Astrocyte (in vitro differentiated cells and primary cell): ENCODE measurements around the gene FBLN1.

Experiments used
- EZH2 ChIP-seq: IDR thresholded peaks from 2 replicates; pipeline ENCODE4 v1.6.1; 2012; ENCODE audit warnings: mild to moderate bottlenecking, low read length, inconsistent platforms; ENCODE audit not compliant: insufficient read depth
- TF ChIP-seq, protein P1 (sequence below): IDR thresholded peaks from 2 replicates; pipeline ENCODE4 v1.5.1; 2011; ENCODE audit warnings: low read depth, mild to moderate bottlenecking, inconsistent platforms, low read length, moderate library complexity; ENCODE audit not compliant: insufficient read depth

DNA sequence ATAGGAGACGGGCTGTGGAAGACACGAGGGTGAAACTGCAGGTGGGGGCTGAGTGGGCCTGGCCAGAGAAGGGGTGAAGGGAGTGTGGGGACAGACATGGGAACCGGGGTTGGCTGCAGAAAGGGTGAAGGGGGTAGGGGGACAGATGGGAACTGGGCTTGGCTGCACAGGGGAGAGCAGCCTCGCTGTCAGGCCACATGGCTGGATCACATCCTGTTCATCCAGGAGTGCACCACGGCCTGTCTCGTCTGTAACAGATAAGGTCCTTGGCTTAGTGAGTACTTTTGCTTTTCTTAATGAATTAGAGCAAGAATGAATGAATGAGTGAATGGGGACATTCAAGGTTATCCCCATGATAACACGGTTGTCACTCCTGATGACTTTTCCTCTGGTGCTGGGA is 13.5 kb downstream of the FBLN1 start:
- TF ChIP-seq, protein P1, sequence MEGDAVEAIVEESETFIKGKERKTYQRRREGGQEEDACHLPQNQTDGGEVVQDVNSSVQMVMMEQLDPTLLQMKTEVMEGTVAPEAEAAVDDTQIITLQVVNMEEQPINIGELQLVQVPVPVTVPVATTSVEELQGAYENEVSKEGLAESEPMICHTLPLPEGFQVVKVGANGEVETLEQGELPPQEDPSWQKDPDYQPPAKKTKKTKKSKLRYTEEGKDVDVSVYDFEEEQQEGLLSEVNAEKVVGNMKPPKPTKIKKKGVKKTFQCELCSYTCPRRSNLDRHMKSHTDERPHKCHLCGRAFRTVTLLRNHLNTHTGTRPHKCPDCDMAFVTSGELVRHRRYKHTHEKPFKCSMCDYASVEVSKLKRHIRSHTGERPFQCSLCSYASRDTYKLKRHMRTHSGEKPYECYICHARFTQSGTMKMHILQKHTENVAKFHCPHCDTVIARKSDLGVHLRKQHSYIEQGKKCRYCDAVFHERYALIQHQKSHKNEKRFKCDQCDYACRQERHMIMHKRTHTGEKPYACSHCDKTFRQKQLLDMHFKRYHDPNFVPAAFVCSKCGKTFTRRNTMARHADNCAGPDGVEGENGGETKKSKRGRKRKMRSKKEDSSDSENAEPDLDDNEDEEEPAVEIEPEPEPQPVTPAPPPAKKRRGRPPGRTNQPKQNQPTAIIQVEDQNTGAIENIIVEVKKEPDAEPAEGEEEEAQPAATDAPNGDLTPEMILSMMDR = no peak
- no peak for TF ChIP-seq EZH2
